Loucy (cell line): Measurements from ENCODE around the gene CEP295NL.
"Not testable (repeated sequence)": the region's sequence is repeated elsewhere in the genome, so short reads cannot be mapped to it uniquely, and the experiment has no call there.

ENCODE experiments used
- H2AFZ ChIP-seq: fragments of 200-600 bp; sonication (generic); 2 replicates; pipeline ENCODE4 v1.6.0; 2016; ENCODE audit warnings: antibody characterized with exemption, mild to moderate bottlenecking, low read length, moderate library complexity
- H3F3A ChIP-seq: fragments of 200-600 bp; 2 replicates; pipeline ENCODE4 v1.6.0; 2016; ENCODE audit warnings: antibody characterized with exemption, low read depth, mild to moderate bottlenecking
- H3K27me3 ChIP-seq: fragments of 200-600 bp; sonication (generic); 2 replicates; pipeline ENCODE4 v1.6.1; 2014; ENCODE audit warnings: low read length, mild to moderate bottlenecking; ENCODE audit not compliant: insufficient read depth, poor library complexity, severe bottlenecking
- H3K36me3 ChIP-seq: fragments of 200-600 bp; sonication (generic); 2 replicates; pipeline ENCODE4 v1.6.1; 2016; ENCODE audit warnings: low read length; ENCODE audit not compliant: insufficient read depth
- H3K4me1 ChIP-seq: fragments of 200-600 bp; sonication (generic); 2 replicates; pipeline ENCODE4 v1.5.1; 2014; ENCODE audit warnings: low read length, mild to moderate bottlenecking; ENCODE audit not compliant: insufficient read depth, poor library complexity, severe bottlenecking
- H3K4me2 ChIP-seq: fragments of 200-600 bp; sonication (generic); 2 replicates; pipeline ENCODE4 v1.6.0; 2014; ENCODE audit warnings: antibody characterized with exemption, low read length, low read depth, mild to moderate bottlenecking; ENCODE audit not compliant: poor library complexity, severe bottlenecking
- H3K4me3 ChIP-seq: fragments of 200-600 bp; sonication (generic); 2 replicates; pipeline ENCODE4 v1.5.1; 2014; ENCODE audit warnings: low read length, mild to moderate bottlenecking, mixed read lengths; ENCODE audit not compliant: poor library complexity, severe bottlenecking
- H3K79me2 ChIP-seq: fragments of 200-600 bp; sonication (generic); 2 replicates; pipeline ENCODE4 v1.6.1; 2014; ENCODE audit warnings: low read length; ENCODE audit not compliant: insufficient read depth
- H3K9ac ChIP-seq: fragments of 200-600 bp; sonication (generic); 2 replicates; pipeline ENCODE4 v1.6.0; 2014; ENCODE audit warnings: mild to moderate bottlenecking, low read depth, low read length, moderate library complexity; ENCODE audit not compliant: poor library complexity, severe bottlenecking
- H3K9me2 ChIP-seq: fragments of 200-600 bp; sonication (generic); replicated peaks from 2 replicates; pipeline ENCODE4 v1.6.1; 2016; ENCODE audit warnings: low read depth, low read length, mixed read lengths
- H3K9me3 ChIP-seq: fragments of 200-600 bp; sonication (generic); 2 replicates; pipeline ENCODE4 v1.6.1; 2014; ENCODE audit warnings: mild to moderate bottlenecking, antibody characterized with exemption, low read length, low read depth; ENCODE audit not compliant: insufficient read depth
- H4K20me1 ChIP-seq: fragments of 200-600 bp; sonication (generic); 2 replicates; pipeline ENCODE4 v1.6.0; 2014; ENCODE audit warnings: antibody characterized with exemption, low read length, mild to moderate bottlenecking; ENCODE audit not compliant: insufficient read depth, poor library complexity, severe bottlenecking
- EZH2phosphoT487 ChIP-seq: fragments of 200-600 bp; IDR thresholded peaks from 2 replicates; pipeline ENCODE4 v1.6.1; 2018; ENCODE audit warnings: antibody characterized with exemption, mild to moderate bottlenecking, moderate library complexity, borderline replicate concordance
- TF ChIP-seq, protein P1 (sequence below): fragments of 200-600 bp; sonication (generic); conservative IDR thresholded peaks from 2 replicates; pipeline ENCODE4 v1.5.1; 2014; ENCODE audit warnings: mild to moderate bottlenecking, antibody characterized with exemption, low read length

The CEP295NL gene

DNA sequence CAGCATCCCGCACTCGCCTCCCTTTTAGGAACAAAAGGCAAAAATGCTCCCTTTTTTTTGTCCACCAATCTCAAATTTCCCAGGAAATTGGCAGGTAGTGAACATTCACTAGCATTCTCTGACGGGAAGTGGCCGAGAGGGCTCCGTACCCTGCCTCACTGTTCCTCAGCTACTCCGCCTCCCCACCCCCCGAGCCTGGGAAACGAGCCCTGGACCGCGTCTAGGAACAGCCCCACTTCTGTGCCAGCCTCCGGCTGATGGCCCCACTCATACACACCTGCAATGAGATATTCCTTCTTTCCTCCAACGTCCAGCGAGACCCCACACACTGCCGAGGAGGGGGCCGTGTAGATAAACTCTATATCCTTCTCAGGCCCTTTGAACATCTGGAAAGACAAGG, 32.4 kb downstream of the CEP295NL start:
- Histone ChIP-seq H3K79me2 (no peaks in the 10 kb centered on the region), H3K27me3 (no peaks in the 10 kb centered on the region)

GRCh38 chr17:78868391-78868790, 34.6 kb downstream of the CEP295NL start:
- no peak overlapping the region for H2AFZ ChIP-seq
- no peak overlapping the region for H3K9ac ChIP-seq
- no peaks in the 10 kb centered on the region for H3F3A ChIP-seq
- H3K4me1 ChIP-seq: no peaks in the 10 kb centered on the region
- H3K9me2 ChIP-seq: no peaks in the 10 kb centered on the region
- no peak overlapping the region for H3K4me2 ChIP-seq
- H3K79me2 ChIP-seq: no peaks in the 10 kb centered on the region
- no peaks in the 10 kb centered on the region for H3K9me3 ChIP-seq
- TF ChIP-seq, protein P1, sequence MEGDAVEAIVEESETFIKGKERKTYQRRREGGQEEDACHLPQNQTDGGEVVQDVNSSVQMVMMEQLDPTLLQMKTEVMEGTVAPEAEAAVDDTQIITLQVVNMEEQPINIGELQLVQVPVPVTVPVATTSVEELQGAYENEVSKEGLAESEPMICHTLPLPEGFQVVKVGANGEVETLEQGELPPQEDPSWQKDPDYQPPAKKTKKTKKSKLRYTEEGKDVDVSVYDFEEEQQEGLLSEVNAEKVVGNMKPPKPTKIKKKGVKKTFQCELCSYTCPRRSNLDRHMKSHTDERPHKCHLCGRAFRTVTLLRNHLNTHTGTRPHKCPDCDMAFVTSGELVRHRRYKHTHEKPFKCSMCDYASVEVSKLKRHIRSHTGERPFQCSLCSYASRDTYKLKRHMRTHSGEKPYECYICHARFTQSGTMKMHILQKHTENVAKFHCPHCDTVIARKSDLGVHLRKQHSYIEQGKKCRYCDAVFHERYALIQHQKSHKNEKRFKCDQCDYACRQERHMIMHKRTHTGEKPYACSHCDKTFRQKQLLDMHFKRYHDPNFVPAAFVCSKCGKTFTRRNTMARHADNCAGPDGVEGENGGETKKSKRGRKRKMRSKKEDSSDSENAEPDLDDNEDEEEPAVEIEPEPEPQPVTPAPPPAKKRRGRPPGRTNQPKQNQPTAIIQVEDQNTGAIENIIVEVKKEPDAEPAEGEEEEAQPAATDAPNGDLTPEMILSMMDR: no peak
- no peak for TF ChIP-seq EZH2phosphoT487
- H3K4me3 ChIP-seq: no peak overlapping the region
- peaks cover 13% of the 10 kb centered on the region; the same call in 1 of the 2 replicates for H3K36me3 ChIP-seq
- H3K27me3 ChIP-seq: no peaks in the 10 kb centered on the region
- H4K20me1 ChIP-seq: no peaks in the 10 kb centered on the region

More for the DNA sequence above, 32.4 kb downstream of the CEP295NL start:
- H3F3A ChIP-seq: no peaks in the 10 kb centered on the region
- no peaks in the 10 kb centered on the region for H3K4me1 ChIP-seq
- H4K20me1 ChIP-seq: no peaks in the 10 kb centered on the region
- peaks cover 13% of the 10 kb centered on the region; the same call in 1 of the 2 replicates for H3K36me3 ChIP-seq
- no peaks in the 10 kb centered on the region for H3K9me2 ChIP-seq
- H3K4me2 ChIP-seq: no peak overlapping the region
- no peak for TF ChIP-seq EZH2phosphoT487
- TF ChIP-seq, protein P1: no peak
- H2AFZ ChIP-seq: no peak overlapping the region
- H3K9ac ChIP-seq: no peak overlapping the region
- no peak overlapping the region for H3K4me3 ChIP-seq
- no peaks in the 10 kb centered on the region for H3K9me3 ChIP-seq

DNA sequence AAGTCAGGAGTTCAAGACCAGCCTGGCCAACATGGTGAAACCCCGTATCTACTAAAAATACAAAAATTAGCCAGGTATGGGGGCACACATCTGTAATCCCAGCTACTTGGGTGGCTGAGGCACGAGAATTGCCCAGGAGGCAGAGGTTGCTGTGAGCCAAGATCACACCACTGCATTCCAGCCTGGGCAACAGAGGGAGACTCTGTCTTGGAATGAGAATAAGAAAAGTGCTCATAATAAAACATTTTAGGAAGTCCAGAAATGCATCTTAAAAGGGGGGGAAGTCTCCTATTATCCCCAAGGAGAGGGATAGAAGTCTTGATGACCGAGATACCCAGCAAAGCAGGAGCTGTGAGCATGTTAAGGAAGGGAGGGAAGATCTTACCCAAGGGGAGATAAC, 36.0 kb downstream of the CEP295NL start:
- H2AFZ ChIP-seq, H3K4me2 ChIP-seq, H3K4me3 ChIP-seq, H3K36me3 ChIP-seq, H4K20me1 ChIP-seq, H3K27me3 ChIP-seq, H3K9me2 ChIP-seq, H3K79me2 ChIP-seq, H3F3A ChIP-seq, H3K9ac ChIP-seq, H3K4me1 ChIP-seq, H3K9me3 ChIP-seq: not testable (repeated sequence)

DNA sequence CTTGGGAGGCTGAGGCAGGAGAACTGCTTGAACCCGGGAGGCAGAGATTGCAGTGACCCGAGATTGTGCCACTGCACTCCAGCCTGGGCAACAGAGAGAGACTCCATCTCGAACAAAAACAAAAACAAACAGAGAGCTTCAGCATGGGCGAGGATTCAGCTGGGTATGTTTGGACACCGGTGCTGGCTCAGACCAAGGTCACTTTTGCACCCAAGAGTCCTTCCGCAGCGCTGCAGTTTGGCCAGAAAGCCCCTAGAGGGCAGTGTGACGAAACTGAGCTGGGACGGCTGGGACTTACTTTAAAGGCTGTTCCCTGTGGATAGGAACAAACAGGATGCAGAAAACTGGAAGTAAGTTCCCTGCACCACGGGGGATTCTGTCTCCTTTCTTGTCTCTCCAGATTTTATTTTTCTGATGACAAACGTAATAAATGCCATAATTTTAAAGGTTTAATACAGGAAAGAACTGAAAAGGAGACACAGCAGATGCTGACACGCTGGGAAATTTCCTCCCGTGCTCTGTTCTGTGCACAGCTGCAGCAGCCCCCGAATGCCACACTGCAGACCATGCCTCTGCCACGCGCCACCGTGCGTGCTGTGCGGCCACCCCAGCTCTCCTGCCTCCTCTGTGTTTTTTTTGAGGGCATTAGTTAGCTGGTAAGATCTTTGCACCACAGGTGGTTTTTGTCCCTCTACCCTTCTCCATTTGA, 37.2 kb downstream of the CEP295NL start:
- Histone ChIP-seq H2AFZ (no peak overlapping the region), H3F3A (no peaks in the 10 kb centered on the region)

More for the DNA sequence above, 37.2 kb downstream of the CEP295NL start:
- H3K4me3 ChIP-seq: no peak overlapping the region
- no peak overlapping the region for H3K4me2 ChIP-seq
- H3K9ac ChIP-seq: no peak overlapping the region
- no peaks in the 10 kb centered on the region for H3K9me2 ChIP-seq
- H3K36me3 ChIP-seq: peaks cover 6% of the 10 kb centered on the region; the same call in 1 of the 2 replicates
- no peaks in the 10 kb centered on the region for H4K20me1 ChIP-seq
- H3K27me3 ChIP-seq: no peaks in the 10 kb centered on the region
- H3K79me2 ChIP-seq: no peaks in the 10 kb centered on the region
- TF ChIP-seq, protein P1: peak; percentile 85
- no peak for TF ChIP-seq EZH2phosphoT487
- no peaks in the 10 kb centered on the region for H3K9me3 ChIP-seq
- H3K4me1 ChIP-seq: no peaks in the 10 kb centered on the region
